HG03342 (cell line): ENCODE measurements around the gene RFX5.
"Not testable (repeated sequence)": the region's sequence is repeated elsewhere in the genome, so short reads cannot be mapped to it uniquely, and the experiment has no call there.

Source experiments
- ATAC-seq: cut with Tn5 transposase; IDR thresholded peaks from one replicate; pipeline ENCODE4 v1.9.1; 2021; ENCODE audit warnings: mild to moderate bottlenecking, moderate library complexity; ENCODE audit not compliant: unreplicated experiment

Gene RFX5

GRCh38 chr1:151362308-151363155 lies 15.5 kb upstream of the RFX5 start:
- no peak for ATAC-seq

- no peak for ATAC-seq
Observed at GRCh38 chr1:151361883-151362282, 14.8 kb upstream of the RFX5 start.

DNA sequence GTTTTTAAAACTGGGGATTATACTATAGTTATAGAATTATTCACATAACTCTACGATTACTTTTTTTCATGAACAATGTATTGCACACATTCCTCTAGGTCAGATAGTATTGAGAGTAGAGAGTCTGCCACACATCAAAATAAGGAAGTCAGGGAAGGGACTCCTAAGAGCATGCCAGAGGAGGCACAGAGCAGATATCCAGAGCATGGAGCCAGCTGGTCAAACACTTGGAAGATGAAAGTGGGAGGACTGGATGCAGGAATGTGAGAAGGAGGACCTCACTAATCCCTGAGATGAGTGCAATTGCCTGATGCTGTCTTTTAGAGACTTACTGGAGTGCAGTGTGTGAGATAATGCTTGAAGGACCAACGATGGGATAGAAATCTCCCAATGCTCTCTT lies 9.6 kb upstream of the RFX5 start:
- ATAC-seq = no peak

DNA sequence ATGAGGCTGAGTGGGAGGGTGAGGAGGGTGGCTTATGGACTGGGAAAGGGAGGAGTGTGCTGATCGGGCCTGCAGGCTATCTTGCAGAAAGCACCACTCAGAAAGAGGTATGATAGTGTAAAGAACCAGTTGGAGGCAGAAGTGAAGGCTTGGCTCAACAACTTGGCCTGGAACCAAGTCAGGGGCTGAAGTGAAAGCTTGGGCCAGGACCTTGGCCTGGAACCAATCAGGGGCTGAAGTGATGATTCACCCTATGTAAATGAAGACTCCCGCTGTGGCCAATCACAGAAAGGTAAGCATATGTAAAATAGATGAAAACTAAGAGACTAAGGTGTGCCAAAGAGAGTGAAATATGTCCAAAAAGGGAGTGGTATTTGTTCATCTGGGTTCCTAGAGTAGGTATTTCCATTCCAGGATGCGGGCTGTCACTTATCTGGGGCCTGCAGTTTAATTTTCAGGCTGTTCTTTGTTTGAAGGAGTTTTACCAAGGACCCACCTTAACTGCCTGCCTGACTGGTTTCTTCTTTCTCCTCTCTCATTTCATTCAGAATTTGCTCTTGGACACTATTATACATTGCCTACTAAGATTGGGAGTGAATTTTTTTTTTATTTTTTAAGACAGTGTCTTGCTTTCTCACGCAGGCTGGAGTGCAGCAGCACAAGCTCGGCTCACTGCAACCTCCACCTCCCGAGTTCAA lies 5.1 kb upstream of the RFX5 start:
- ATAC-seq = no peak

DNA sequence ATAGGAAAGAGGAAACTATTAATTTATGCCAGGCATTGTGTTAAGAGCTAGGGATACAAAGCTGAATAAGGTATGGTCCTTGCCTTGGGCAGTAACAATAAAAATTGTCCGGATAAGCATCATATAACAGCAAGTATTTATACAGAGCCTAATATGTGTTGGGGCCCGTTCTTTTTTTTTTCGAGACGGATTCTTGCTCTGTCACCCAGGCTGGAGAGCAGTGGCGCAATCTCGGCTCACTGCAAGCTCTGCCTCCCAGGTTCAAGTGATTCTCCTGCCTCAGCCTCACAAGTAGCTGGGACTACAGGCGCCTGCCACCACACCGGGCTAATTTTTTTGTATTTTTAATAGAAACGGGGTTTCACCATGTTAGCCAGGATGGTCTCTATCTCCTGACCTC lies 3.3 kb upstream of the RFX5 start:
- not testable (repeated sequence) for ATAC-seq

GRCh38 chr1:151347523-151348246 lies 633 bp upstream of the RFX5 start:
- no peak for ATAC-seq

DNA sequence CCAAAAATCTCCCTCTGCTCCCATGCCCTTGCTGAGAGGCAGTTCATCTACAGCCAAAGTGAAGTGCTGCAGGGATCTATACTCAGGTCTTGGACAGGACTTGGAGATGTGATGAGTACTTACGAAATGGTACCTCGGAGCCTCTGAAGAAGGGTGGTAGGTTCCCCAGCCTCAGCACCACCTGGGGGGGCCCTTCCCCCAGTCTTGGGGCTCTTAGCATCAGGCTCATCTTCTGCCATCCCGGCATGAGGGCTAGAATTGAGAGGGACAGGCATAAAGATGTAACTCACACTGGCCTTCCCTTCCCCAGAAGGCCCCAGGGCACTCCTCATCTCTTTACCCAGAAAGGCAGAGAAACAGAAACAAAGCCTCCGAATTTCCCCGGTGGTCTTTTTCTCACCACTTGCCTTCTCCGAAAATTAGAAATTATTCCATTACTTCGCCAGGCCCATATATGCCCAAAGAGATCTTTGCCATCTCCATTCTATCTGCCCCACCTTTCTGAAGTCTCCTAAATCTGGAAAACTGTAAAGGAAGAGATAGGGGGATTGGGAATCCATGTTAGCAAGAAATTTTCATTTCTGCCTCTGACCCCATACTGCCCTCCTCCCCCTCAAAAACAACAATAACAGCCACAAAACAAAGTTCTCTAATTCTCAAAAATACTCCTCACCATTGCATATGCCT lies 827 bp downstream of the RFX5 start:
- no peak for ATAC-seq

- ATAC-seq = no peak
Observed at GRCh38 chr1:151344291-151344690, 2.8 kb downstream of the RFX5 start.

DNA sequence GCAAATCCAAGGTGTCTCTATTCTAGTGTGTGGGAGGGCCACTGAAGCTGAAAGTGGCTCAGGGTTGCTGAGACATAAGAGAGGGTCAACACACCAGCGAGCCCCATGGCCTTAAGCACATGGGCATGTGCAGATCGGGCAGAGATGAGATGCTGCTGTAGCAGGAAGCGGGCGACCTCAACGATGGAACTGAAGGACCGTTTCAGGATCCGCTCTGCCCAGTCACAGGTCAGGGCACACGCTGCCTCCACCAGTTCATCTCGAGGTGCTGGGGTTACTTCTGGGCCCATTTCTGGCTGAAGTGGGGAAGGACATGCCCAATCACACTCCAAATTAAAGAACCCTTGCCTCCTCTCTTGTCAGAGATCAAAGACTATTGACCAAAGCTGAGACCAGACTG lies 3.5 kb downstream of the RFX5 start:
- ATAC-seq = no peak

GRCh38 chr1:151342569-151342968 lies 4.5 kb downstream of the RFX5 start:
- no peak for ATAC-seq

DNA sequence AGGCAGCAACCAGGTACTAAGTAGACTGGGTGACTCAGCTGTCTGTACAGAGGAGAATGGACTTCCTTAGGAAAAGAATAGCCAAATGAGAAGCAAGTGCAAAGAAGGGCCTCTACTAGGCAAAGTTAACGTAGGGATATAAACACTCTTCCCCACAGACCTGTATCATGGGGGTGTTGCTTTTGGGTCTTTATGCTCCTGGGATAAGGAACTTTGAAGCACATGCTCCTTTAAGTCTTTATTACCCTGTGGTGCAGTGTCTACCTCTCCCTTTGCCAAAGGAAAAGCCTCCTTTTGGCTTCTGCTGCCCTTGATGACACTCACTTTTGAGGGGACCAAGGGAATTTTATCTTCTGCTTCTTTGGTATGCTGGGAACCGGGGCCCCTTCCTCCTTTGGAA lies 5.0 kb downstream of the RFX5 start:
- ATAC-seq = no peak

- ATAC-seq = no peak
Observed at GRCh38 chr1:151340870-151341754, 5.9 kb downstream of the RFX5 start.

DNA sequence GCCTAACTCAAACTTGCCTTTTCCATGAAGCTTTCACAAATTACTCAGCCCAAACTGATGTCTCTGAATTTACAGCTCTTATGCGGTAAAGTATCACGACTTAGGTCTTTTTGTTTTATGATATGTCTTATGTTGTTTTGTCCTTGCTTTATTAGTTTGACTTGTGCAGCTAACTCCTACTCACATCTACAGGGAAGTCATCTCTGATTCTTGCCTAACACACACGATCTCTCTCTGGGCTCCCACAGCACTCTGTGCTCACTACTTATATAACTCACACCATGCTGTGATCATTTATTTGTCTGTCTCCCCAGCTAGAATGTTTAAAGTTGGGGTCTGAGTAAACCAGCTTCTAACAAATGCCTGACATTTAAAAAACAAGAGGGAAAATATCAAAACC lies 10.5 kb downstream of the RFX5 start:
- ATAC-seq = no peak

- ATAC-seq = no peak
Observed at GRCh38 chr1:151334822-151335221, 12.2 kb downstream of the RFX5 start.

- peak; percentile 18 for ATAC-seq
Observed at GRCh38 chr1:151327903-151328674, 19.0 kb downstream of the RFX5 start.

- ATAC-seq = peak; percentile 70
Observed at GRCh38 chr1:151327223-151327902, 19.7 kb downstream of the RFX5 start, which contains the start of gene PI4KB. TSS of gene PI4KB (minus strand) at chr1:151327416. CDS start at chr1:151316481, 10,935 bp downstream.

- peak; percentile 42 for ATAC-seq
Observed at GRCh38 chr1:151326619-151327222, 20.3 kb downstream of the RFX5 start.
